Measurements from ENCODE around the gene METAP1D. TPM values are rescaled to one million over a fixed set of nuclear protein-coding genes. Genes with fewer than 3 reads are reported as not detected.
A peak's percentile ranks its signal among the peaks of the same experiment; 100 is the strongest.

METAP1D gene
- total RNA-seq, result 1 to 10 TPM; 5.3 to 6.0 TPM

DNA sequence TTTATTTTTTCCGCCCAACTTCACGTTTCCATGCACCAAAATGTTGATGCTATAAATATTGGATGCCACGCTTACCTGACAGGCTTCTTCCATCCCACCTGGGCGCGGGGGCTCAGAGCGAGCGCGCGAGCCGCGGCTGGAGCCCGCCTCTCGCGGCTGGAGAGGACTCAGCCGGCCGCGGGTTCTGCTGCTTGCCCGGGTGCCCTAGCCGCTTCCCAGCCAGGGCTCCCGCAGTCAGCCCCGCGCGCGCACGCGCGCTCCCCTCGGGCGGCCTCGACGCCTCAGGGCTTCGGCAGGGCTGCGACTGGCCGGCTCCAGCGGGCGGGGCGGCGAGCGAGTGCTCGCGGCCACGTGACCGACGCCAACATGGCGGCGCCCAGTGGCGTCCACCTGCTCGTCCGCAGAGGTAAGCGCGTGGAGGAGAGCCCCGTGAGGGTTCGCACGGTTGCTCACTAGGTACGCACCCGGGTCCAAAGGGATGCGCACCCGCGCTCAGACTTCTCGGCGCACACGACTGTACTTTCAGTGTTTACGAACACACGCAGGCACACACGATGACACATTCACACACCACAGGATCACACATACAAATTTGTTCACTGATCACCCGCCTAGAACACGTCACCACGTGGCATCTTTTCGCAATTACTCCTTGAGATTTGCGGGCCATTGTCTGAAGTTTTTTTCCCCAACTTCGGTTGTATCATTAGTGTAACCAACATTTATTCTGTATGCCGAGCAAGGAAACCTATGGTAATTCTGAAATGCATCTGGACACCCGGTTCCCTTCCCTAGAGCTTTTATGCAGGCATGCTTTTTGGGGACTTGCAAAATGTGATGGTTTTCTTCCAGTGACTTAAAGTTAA lies at the start of gene METAP1D:
Gene METAP1D, plus strand, starts transcription at position 350 of the 866 bp plus-strand sequence. Its CDS starts 17 bp downstream, at position 367.
- intact Hi-C loops (cut with DNase I, micrococcal nuclease), result loop anchor here (1.0 to 10.0 kb wide), 8 partner anchors 78 to 1071 kb away; partner anchors contain the start of genes DLX2 (in 2 of the 2), HAT1 (in 2 of the 2), DYNC1I2 (in 1 of the 2) and GORASP2 (in 1 of the 2)
- DNase-seq (peak; percentile 93), ATAC-seq (peak; percentile 95)
- Mint-ChIP-seq H3K36me3 (ENCODE audit: low read depth) (peaks cover 5% of the 10 kb centered on the region), H3K27me3 (no peaks in the 10 kb centered on the region), H3K4me1 (peaks cover 18% of the 10 kb centered on the region), H3K4me3 (peak within 1 kb of the TSS; percentile 75), H3K27ac (peak within 1 kb of the TSS; percentile 87), H3K9me3 (ENCODE audit: low read depth) (no peaks in the 10 kb centered on the region)
- POLR2A ChIA-PET, result no interaction called here
- CTCF ChIA-PET, result interaction anchor here (0.8 to 1.2 kb wide), 4 partner anchors 128 to 426 kb away, joined by 3 to 4 read pairs (median 3); no protein-coding TSS in a partner anchor

DNA sequence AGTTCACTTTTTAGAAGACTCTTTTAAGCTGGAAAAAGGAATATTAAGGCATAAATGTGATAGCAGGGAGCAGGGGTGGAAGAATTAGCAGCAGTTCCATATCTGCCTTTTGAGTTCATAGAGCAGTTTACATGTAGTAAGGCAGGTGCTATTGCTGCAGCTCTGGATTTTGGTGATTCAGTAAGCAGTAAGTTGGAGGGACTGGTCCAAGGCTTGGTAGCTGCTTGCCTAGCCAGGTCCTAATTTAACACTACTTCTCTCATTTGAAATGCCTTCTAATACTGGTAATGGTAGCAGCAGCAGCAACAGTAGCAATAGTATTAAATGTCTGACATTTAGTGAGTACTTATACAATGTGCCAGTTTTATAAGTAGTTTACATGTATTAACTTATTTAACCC lies 47.5 kb upstream of the METAP1D start:
- intact Hi-C loops (cut with DNase I, micrococcal nuclease), result no loop called here
- H3K4me3 Mint-ChIP-seq, result no peak overlapping the region
- H3K27me3 Mint-ChIP-seq, result no peaks in the 10 kb centered on the region
- H3K27ac Mint-ChIP-seq, result no peak overlapping the region
- peaks cover 20% of the 10 kb centered on the region for H3K4me1 Mint-ChIP-seq
- no peak for ATAC-seq
- CTCF ChIA-PET, result no interaction called here
- no peaks in the 10 kb centered on the region for H3K9me3 Mint-ChIP-seq (ENCODE audit: low read depth)
- no peak for DNase-seq
- peaks cover 30% of the 10 kb centered on the region for H3K36me3 Mint-ChIP-seq (ENCODE audit: low read depth)
- POLR2A ChIA-PET, result no interaction called here

DNA sequence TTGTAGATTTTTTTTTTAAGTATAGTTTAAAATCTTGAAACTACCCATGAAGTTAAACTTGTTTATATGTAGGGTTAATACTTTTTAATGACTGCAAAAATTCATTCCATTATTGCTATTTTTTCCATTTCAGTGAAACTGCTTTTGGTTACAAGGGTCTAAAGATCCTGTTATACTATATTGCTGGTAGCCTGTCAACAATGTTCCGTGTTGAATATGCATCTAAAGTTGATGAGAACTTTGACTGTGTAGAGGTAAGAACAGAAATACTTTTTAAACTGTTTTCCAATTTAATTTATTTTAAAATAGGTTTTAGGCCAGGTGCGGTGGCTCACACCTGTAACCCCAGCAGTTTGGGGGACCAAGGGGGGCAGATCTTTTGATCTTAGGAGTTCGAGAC lies 47.0 kb upstream of the METAP1D start:
- intact Hi-C loops (cut with DNase I, micrococcal nuclease), result no loop called here
- Mint-ChIP-seq H3K4me3 (no peak overlapping the region), H3K9me3 (ENCODE audit: low read depth) (no peaks in the 10 kb centered on the region), H3K36me3 (ENCODE audit: low read depth) (peaks cover 32% of the 10 kb centered on the region), H3K4me1 (peaks cover 20% of the 10 kb centered on the region), H3K27me3 (no peaks in the 10 kb centered on the region), H3K27ac (no peak overlapping the region)
- ATAC-seq (no peak), DNase-seq (no peak)
- ChIA-PET POLR2A (no interaction called here), CTCF (no interaction called here)

DNA sequence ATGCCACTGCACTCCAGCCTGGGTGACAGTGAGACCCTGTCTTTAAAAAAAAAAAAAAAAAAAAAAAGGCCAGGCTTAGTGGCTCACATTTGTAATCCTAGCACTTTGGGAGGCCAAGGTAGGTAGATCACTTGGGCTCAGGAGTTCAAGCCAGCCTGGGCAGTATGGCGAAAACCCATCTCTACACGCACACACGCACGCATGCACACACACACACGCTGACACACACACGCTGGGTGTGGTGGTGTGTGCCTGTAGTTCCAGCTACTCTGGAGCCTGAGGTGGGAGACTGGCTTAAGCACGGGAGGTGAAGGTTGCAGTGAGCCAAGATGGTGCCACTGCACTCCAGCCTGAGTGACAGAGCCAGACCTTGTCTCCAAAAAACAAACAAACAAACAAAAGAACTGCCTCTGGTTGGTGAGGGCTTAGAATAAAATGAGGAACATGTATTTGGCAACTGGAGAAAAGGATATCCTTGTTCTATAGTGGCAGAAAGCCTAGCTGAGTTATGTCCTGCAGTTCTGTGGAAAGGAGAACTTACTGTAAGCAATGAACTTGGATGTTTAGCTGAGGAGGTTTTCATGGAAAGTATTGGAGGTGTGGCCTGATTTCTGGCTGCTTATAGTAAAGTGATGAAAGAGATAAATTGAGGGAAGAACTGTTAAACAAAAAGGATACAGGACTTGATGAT lies 43.5 kb upstream of the METAP1D start:
- DNase-seq (no peak), ATAC-seq (no peak)
- intact Hi-C loops (cut with DNase I, micrococcal nuclease), result no loop called here
- no peaks in the 10 kb centered on the region for H3K9me3 Mint-ChIP-seq (ENCODE audit: low read depth)
- no peak overlapping the region for H3K4me3 Mint-ChIP-seq
- peaks cover 26% of the 10 kb centered on the region for H3K4me1 Mint-ChIP-seq
- H3K27ac Mint-ChIP-seq, result no peak overlapping the region
- POLR2A ChIA-PET, result no interaction called here
- H3K27me3 Mint-ChIP-seq, result no peaks in the 10 kb centered on the region
- H3K36me3 Mint-ChIP-seq (ENCODE audit: low read depth), result peaks cover 29% of the 10 kb centered on the region
- CTCF ChIA-PET, result interaction anchor here (0.8 kb wide), 1 partner anchor 126 kb away, joined by 3 read pairs; no protein-coding TSS in a partner anchor

DNA sequence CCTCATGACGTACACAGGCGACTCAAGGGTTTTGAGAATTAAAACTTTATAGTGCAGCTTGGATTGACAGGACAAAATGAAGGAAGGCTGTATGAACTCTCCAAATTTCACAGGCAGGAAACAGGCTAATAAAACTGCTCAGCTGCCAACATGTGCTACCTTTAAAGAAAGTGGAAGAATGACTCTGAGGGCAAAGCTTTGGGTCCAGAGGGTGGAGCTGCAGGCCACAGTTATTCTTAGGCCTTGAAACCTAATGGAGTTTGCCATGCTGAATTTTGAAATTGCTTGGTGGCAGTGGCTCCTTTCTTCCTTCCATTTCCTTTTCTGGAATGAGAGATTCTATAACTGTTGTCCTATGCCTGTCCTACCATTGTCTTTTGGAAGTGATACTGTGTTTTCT lies 42.7 kb upstream of the METAP1D start:
- ChIA-PET CTCF (interaction anchor here (0.8 kb wide), 1 partner anchor 125 kb away, joined by 3 read pairs; no protein-coding TSS in a partner anchor), POLR2A (no interaction called here)
- Mint-ChIP-seq H3K36me3 (ENCODE audit: low read depth) (peaks cover 30% of the 10 kb centered on the region), H3K9me3 (ENCODE audit: low read depth) (no peaks in the 10 kb centered on the region), H3K4me3 (no peak overlapping the region), H3K27ac (no peak overlapping the region), H3K27me3 (no peaks in the 10 kb centered on the region), H3K4me1 (peaks cover 26% of the 10 kb centered on the region)
- ATAC-seq (no peak), DNase-seq (peak; percentile 11)
- intact Hi-C loops (cut with DNase I, micrococcal nuclease), result no loop called here

DNA sequence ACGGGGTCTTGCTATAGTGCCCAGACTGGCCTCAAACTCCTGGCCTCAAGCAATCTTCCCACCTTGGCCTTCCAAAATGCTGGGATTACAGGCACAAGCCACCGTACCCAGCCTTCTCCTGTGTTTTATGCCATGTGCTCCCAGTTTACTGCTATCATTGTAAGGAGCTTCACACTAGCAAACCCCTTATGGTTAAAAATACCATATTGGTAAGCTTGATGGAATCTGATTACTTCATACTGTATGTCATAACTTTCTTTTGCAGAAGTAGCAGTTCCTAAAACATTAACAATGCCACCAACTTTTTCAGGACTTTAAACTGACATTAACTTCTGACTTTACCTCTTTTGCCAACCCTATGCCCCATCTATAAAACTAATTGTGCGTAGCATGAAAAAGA lies 41.3 kb upstream of the METAP1D start:
- Mint-ChIP-seq H3K27me3 (no peaks in the 10 kb centered on the region), H3K4me1 (peaks cover 29% of the 10 kb centered on the region), H3K4me3 (no peak overlapping the region), H3K9me3 (ENCODE audit: low read depth) (no peaks in the 10 kb centered on the region), H3K27ac (no peak overlapping the region), H3K36me3 (ENCODE audit: low read depth) (peaks cover 30% of the 10 kb centered on the region)
- no peak for ATAC-seq
- intact Hi-C loops (cut with DNase I, micrococcal nuclease), result no loop called here
- no peak for DNase-seq
- POLR2A ChIA-PET, result no interaction called here
- CTCF ChIA-PET, result interaction anchor here (0.7 kb wide), 1 partner anchor 98 kb away, joined by 3 read pairs; no protein-coding TSS in a partner anchor

DNA sequence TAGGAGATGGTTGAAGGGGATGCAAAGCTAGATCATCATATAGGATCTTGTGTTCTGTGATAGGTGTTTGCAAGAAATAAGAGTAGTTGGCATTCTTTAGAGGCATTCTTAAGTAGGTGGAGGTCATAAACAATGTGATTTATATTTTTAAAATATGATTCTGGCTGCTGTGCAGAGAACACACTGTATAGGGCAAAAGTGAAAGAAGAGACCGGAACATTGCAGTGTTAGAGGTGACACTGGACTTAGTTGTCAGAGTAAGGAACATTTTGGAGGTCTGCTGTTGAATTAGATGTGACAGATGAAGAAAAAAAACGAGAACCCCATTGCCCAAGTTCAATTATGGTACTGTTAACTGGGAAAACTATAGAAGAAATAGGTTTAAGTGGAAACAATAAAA lies 39.8 kb upstream of the METAP1D start:
- no peak overlapping the region for H3K4me3 Mint-ChIP-seq
- H3K27ac Mint-ChIP-seq, result no peak overlapping the region
- ChIA-PET CTCF (no interaction called here), POLR2A (no interaction called here)
- no peaks in the 10 kb centered on the region for H3K27me3 Mint-ChIP-seq
- ATAC-seq (no peak), DNase-seq (no peak)
- peaks cover 27% of the 10 kb centered on the region for H3K4me1 Mint-ChIP-seq
- intact Hi-C loops (cut with DNase I, micrococcal nuclease), result no loop called here
- H3K36me3 Mint-ChIP-seq (ENCODE audit: low read depth), result peaks cover 20% of the 10 kb centered on the region
- no peaks in the 10 kb centered on the region for H3K9me3 Mint-ChIP-seq (ENCODE audit: low read depth)

DNA sequence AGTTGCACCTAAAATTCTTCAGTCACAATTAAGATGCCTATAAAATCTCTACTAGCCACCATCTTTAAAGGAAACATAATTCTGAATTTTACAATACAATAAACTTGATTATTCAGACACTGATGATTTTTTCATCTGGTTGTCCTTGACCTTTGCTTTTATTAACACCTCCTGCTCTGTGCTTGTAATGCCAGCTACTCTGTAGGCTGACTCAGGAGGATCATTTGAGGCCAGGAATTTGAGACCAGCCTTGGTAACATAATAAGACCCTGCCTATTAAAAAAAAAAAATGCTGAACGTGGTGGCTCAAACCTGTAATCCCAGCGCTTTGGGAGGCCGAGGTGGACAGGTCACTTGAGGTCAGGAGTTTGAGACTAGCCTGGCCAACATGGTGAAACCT lies 39.2 kb upstream of the METAP1D start:
- POLR2A ChIA-PET, result no interaction called here
- CTCF ChIA-PET, result interaction anchor here (0.6 kb wide), 1 partner anchor 9 kb away, joined by 3 read pairs; no protein-coding TSS in a partner anchor

DNA sequence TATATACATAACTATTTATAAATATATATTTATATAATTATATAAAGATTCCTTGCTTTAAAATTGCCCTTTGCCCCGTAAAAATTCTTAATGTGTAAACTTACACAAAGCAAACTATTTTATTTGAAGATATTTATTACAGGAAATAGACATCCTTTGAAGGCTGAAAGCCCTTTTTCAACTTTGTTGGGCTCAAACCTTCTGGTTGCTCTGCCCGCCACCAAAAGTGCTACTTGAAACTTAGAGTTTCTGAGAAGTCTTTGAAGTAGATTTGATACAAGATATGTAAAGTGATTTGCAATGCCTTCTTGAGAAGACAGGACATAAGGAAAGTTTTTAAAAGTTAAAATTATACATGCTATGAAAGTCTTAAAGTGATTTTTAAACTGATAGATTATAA lies 36.6 kb upstream of the METAP1D start:
- Mint-ChIP-seq H3K36me3 (ENCODE audit: low read depth) (peaks cover 26% of the 10 kb centered on the region), H3K27ac (no peak overlapping the region), H3K9me3 (ENCODE audit: low read depth) (no peaks in the 10 kb centered on the region), H3K4me3 (no peak overlapping the region), H3K4me1 (peaks cover 22% of the 10 kb centered on the region), H3K27me3 (no peaks in the 10 kb centered on the region)
- ChIA-PET CTCF (no interaction called here), POLR2A (no interaction called here)
- DNase-seq, result no peak
- intact Hi-C loops (cut with DNase I, micrococcal nuclease), result no loop called here
- ATAC-seq, result no peak

More for the DNA sequence above, 39.2 kb upstream of the METAP1D start:
- DNase-seq (no peak), ATAC-seq (no peak)
- H3K9me3 Mint-ChIP-seq (ENCODE audit: low read depth), result no peaks in the 10 kb centered on the region
- H3K4me1 Mint-ChIP-seq, result peaks cover 27% of the 10 kb centered on the region
- intact Hi-C loops (cut with DNase I, micrococcal nuclease), result no loop called here
- H3K27me3 Mint-ChIP-seq, result no peaks in the 10 kb centered on the region
- H3K4me3 Mint-ChIP-seq, result no peak overlapping the region
- peaks cover 19% of the 10 kb centered on the region for H3K36me3 Mint-ChIP-seq (ENCODE audit: low read depth)
- no peak overlapping the region for H3K27ac Mint-ChIP-seq

DNA sequence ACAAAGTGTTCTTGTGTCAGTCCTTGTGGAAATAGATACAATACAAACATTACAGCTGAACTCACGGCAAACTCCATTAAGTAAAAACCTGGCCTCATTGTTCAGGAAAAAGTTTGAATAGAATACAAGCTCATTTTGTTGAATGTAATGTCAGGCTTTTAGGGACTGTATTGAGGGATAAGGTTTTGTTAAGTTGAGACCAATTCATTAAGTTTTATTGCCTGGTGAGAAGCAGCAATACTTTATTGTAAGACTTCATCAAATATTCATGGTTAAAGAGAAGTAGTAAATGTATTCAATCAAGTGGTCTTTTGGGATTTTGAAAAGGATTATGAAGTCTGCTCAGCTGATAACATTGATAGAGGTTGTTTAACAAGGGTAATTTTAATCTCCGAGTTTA lies 35.4 kb upstream of the METAP1D start:
- H3K4me3 Mint-ChIP-seq, result no peak overlapping the region
- CTCF ChIA-PET, result no interaction called here
- H3K27ac Mint-ChIP-seq, result no peak overlapping the region

DNA sequence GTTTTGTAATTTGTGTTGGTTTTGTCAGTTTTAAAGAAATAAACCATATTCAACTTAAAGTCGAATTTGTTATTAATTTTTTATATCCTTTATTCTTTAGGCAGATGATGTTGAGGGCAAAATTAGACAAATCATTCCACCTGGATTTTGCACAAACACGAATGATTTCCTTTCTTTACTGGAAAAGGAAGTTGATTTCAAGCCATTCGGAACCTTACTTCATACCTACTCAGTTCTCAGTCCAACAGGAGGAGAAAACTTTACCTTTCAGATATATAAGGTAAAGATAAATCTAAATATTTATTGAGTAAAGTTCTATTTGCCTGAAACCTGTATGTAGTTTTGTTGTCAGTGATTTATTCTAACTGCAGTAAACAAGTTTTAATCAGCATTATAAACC lies 34.5 kb upstream of the METAP1D start:
- DNase-seq, result no peak
- Mint-ChIP-seq H3K4me3 (no peak overlapping the region), H3K27ac (no peak overlapping the region), H3K36me3 (ENCODE audit: low read depth) (peaks cover 27% of the 10 kb centered on the region), H3K27me3 (no peaks in the 10 kb centered on the region), H3K4me1 (peaks cover 16% of the 10 kb centered on the region), H3K9me3 (ENCODE audit: low read depth) (no peaks in the 10 kb centered on the region)
- ATAC-seq, result no peak
- ChIA-PET CTCF (interaction anchor here (0.6 kb wide), 1 partner anchor 1074 kb away, joined by 3 read pairs; no protein-coding TSS in a partner anchor), POLR2A (no interaction called here)
- intact Hi-C loops (cut with DNase I, micrococcal nuclease), result no loop called here

More for the DNA sequence above, 35.4 kb upstream of the METAP1D start:
- POLR2A ChIA-PET, result no interaction called here
- intact Hi-C loops (cut with DNase I, micrococcal nuclease), result no loop called here
- no peak for DNase-seq
- Mint-ChIP-seq H3K36me3 (ENCODE audit: low read depth) (peaks cover 29% of the 10 kb centered on the region), H3K4me1 (peaks cover 19% of the 10 kb centered on the region), H3K9me3 (ENCODE audit: low read depth) (no peaks in the 10 kb centered on the region), H3K27me3 (no peaks in the 10 kb centered on the region)
- ATAC-seq, result no peak
